Mucosa of stomach (tissue), 1 donor: ENCODE measurements around the gene C9orf85.

Source experiments
- H3K27me3 ChIP-seq: one replicate; pipeline ENCODE4 v1.7.0; 2013; ENCODE audit warnings: mild to moderate bottlenecking, low read length; ENCODE audit not compliant: control insufficient read depth, insufficient read depth
- H3K36me3 ChIP-seq: one replicate; pipeline ENCODE4 v1.7.0; 2013; ENCODE audit warnings: low read length; ENCODE audit not compliant: control insufficient read depth, insufficient read depth
- H3K4me1 ChIP-seq: one replicate; pipeline ENCODE4 v1.7.0; 2013; ENCODE audit warnings: mild to moderate bottlenecking, low read length; ENCODE audit not compliant: control insufficient read depth, insufficient read depth
- H3K4me3 ChIP-seq: one replicate; pipeline ENCODE4 v1.7.0; 2013; ENCODE audit warnings: low read length
- H3K9ac ChIP-seq: one replicate; pipeline ENCODE4 v1.7.0; 2013; ENCODE audit warnings: mild to moderate bottlenecking, low read length, moderate library complexity
- H3K9me3 ChIP-seq: one replicate; pipeline ENCODE4 v1.7.0; 2013; ENCODE audit warnings: mild to moderate bottlenecking, low read length, moderate library complexity; ENCODE audit not compliant: control insufficient read depth
- donor health status: Pancreatic carcinoma.

C9orf85 gene

DNA sequence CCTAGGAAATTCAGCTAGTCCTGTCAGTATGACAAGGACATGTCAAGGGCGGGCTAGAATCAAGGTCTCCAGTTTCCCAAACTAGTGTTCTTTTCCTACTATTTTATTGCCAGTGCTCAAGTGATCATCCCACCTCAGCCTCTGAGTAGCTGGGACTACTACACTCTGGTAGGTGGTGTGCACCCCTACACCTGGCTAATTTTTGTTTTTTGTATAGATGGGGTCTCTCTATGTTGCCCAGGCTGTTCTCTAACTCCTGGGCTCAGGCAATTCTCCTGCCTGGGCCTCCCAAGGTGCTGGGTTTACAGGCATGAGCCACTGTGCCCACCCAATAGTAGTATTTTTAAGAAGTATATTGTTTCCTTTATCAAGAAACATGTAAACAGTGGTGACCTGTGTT, 54.0 kb downstream of the C9orf85 start:
- Histone ChIP-seq H3K4me1 (peaks cover 23% of the 10 kb centered on the region), H3K36me3 (no peaks in the 10 kb centered on the region), H3K9ac (no peak overlapping the region), H3K27me3 (no peaks in the 10 kb centered on the region), H3K9me3 (no peaks in the 10 kb centered on the region), H3K4me3 (no peak overlapping the region)

DNA sequence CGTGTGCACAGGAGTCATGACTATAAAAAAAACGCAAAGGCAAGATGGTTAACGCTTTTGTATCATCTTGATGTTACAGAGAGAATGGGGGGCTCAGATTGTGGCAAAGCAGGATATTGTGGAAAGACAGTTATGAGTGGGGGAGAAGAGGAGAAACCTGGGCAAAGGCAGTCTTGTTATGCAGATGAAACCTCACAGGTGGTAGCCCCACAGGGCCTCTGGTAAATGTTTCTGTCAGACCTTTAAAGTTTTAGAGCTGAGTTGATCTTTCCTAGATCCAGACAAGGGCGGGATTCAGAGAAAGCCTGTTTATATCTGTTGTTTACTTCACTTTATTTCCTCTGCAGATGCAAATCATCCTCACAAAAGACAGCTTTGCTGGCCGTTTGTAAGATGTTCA, 55.2 kb downstream of the C9orf85 start:
- Histone ChIP-seq H3K36me3 (no peaks in the 10 kb centered on the region), H3K9ac (no peak overlapping the region), H3K27me3 (no peaks in the 10 kb centered on the region), H3K9me3 (no peaks in the 10 kb centered on the region), H3K4me3 (no peak overlapping the region), H3K4me1 (peaks cover 19% of the 10 kb centered on the region)

DNA sequence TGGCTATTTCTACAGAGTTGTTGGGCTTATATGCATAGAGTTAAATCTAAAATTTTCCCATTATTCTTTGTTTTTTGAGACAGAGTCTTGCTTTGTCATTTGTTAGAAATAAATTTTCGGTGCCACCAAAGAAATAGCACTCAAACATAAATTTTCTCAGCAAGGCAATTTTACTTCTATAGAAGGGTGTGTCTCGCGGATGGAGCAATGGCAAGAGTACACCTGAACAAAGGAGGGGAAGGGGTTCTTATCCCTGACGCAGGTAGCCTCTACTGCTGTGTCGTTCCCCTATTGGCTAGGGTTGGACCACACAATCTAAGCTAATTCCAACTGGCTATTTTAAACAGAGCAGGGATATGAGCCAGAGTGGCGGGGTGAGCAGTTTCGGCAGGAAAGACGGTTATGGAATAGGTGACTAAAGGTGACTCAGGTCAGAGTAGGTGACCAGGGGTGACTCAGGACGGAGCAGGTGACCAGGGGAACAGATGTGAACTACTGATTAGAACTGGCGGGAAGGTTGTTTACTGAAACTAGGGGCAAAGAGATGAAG, 57.2 kb downstream of the C9orf85 start:
- Histone ChIP-seq H3K9me3 (no peaks in the 10 kb centered on the region), H3K4me1 (peaks cover 5% of the 10 kb centered on the region), H3K4me3 (no peak overlapping the region)

DNA sequence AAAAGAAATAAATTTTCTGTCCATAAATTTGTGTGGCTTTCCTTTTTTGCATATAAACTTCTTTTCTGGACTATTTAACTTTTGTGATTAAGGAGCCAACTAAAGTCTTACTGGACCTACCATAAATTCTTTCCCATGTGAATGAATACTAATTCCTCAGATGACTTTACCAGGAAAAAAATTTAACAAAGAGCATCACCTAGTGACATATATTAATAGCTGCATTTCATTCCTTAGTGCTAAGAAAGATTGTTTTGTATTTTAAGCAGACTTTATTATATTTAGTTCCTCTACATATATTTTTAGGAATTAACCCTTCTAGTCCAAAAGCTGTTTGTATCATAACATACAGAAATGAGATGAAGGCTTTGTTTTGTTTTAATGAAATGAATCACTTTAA, 64.4 kb downstream of the C9orf85 start:
- Histone ChIP-seq H3K36me3 (no peaks in the 10 kb centered on the region), H3K4me3 (no peak overlapping the region), H3K4me1 (no peaks in the 10 kb centered on the region)

More for the DNA sequence above, 57.2 kb downstream of the C9orf85 start:
- H3K27me3 ChIP-seq = no peaks in the 10 kb centered on the region
- no peak overlapping the region for H3K9ac ChIP-seq
- no peaks in the 10 kb centered on the region for H3K36me3 ChIP-seq

DNA sequence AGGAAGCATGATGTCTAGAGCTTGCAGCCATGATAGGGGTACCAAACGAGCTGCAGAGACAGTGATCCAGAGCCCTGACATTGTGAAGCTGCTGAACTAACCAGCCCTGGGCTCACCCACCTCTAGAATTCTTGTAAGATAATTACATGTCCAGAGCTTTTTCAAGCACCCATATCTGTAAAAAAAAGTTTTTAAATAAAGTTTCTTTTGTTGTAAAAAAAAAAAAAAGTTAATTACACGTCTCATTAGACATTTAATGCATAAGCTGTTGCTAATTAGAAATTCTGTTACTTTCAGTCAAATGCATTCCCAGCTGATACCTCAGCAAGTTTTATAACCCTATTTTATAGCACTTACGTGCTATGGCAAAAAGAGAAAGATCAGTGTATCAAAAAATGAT, 65.6 kb downstream of the C9orf85 start:
- Histone ChIP-seq H3K4me1 (no peaks in the 10 kb centered on the region), H3K27me3 (no peaks in the 10 kb centered on the region), H3K4me3 (no peak overlapping the region), H3K36me3 (no peaks in the 10 kb centered on the region), H3K9ac (no peak overlapping the region), H3K9me3 (no peaks in the 10 kb centered on the region)

More for the DNA sequence above, 64.4 kb downstream of the C9orf85 start:
- no peak overlapping the region for H3K9ac ChIP-seq
- H3K9me3 ChIP-seq = no peaks in the 10 kb centered on the region
- no peaks in the 10 kb centered on the region for H3K27me3 ChIP-seq

DNA sequence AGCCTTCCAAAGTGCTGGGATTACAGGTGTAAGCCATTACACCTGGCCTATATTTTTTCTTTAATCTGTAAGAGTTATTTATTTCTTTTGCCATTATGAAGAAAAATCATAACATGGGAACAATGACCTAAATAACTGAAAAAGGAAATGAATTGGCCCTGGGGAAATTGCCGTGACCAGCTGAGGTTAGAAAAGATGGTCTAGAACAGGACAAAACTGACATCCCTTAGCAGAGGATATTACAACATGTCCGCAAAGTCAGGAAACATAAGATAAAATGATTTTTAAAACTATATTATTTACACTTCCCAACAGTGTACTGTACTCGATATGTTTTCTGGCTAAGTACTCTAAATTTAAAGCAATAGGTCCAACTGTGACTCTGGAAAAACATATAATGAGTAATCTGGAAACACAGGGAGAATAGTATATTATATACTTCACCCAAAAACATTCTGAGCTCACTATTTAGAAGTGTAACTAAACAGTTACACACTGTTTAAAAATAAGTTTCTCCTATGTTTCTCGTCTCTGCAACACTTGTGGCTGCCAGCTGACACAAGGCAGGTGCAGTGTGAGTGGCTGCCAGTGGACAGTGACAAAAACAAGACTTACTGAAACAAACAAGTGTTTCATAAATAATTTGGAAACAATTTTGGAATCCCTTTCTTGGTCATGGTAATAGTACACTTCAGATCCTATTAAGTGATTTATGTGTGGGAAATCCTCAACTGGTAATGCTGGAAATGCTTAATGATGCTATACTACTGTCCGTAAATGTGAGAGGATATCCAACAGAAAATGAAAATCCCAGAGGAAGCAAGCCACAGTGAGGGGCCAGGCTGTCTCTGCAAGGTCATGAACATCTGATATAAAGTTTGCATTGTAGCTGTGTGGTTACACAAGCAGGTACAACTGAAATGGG, 69.1 kb downstream of the C9orf85 start:
- H3K27me3 ChIP-seq = no peaks in the 10 kb centered on the region
- no peaks in the 10 kb centered on the region for H3K36me3 ChIP-seq
- H3K9me3 ChIP-seq = no peaks in the 10 kb centered on the region
- H3K9ac ChIP-seq = no peak overlapping the region
- no peaks in the 10 kb centered on the region for H3K4me1 ChIP-seq
- H3K4me3 ChIP-seq = no peak overlapping the region

DNA sequence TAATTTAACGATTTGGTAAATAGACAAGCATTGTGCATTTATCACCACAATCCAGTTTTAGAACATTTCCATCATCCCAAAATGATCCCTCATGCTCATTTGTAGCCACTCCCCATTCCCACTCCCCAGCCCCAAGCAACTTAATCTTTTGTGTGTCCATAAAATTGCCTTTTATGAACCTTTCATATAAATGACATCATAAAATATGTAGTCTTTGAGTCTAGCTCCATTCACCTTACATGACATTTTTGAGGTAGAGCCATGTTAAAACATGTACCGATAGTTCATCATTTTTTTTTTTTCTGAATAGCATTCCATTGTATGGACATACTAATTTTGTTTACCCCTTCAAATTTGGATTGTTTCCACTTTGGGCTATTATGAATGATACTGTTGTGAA, 70.5 kb downstream of the C9orf85 start:
- no peaks in the 10 kb centered on the region for H3K4me1 ChIP-seq
- no peaks in the 10 kb centered on the region for H3K27me3 ChIP-seq
- H3K9me3 ChIP-seq = no peaks in the 10 kb centered on the region
- no peak overlapping the region for H3K4me3 ChIP-seq
- no peak overlapping the region for H3K9ac ChIP-seq
- H3K36me3 ChIP-seq = no peaks in the 10 kb centered on the region

DNA sequence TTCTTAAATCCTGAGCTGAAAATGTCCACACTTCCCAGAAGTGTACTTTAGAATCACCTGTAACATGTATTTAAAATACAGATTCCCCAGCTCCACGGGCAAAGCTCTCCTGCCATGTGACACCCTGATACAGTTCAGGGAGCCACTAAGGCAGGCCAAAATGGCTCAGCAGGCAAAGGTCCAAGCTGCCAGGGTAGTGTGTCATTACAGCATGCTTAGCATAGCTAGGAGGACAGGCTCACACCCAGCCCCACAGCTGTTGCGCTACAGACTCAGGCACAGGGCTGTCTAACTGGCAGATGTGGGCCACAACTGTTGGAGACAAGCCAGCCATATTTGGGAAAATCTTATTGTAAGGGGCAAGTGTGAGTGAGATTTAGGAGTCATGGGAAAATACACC, 73.0 kb downstream of the C9orf85 start:
- Histone ChIP-seq H3K36me3 (no peaks in the 10 kb centered on the region), H3K4me1 (no peaks in the 10 kb centered on the region), H3K9ac (no peak overlapping the region), H3K4me3 (no peak overlapping the region), H3K27me3 (no peaks in the 10 kb centered on the region), H3K9me3 (no peaks in the 10 kb centered on the region)

DNA sequence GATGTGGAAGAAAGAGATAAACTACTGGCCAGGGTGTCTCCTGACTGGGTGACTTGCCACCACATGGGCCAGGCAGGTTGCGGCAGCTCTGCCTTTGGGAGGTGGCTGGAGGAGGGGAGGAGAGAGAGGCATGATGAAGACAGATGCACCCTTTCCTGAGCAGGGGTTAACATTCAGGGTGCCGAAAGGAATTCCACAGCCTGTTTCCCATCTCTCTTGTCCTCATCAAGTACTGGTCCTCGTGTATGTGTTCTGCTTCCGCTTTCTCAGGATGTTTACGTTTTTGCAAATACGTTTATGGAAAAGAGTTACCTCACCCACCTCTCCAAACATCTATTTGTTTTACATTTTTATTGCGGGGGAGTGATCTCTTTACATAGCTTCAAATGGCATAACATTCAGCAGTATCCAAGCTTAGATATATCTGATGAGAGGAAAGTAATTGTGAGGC, 73.4 kb downstream of the C9orf85 start:
- Histone ChIP-seq H3K27me3 (no peaks in the 10 kb centered on the region), H3K4me3 (no peak overlapping the region), H3K36me3 (no peaks in the 10 kb centered on the region), H3K9ac (no peak overlapping the region), H3K9me3 (no peaks in the 10 kb centered on the region), H3K4me1 (no peaks in the 10 kb centered on the region)

DNA sequence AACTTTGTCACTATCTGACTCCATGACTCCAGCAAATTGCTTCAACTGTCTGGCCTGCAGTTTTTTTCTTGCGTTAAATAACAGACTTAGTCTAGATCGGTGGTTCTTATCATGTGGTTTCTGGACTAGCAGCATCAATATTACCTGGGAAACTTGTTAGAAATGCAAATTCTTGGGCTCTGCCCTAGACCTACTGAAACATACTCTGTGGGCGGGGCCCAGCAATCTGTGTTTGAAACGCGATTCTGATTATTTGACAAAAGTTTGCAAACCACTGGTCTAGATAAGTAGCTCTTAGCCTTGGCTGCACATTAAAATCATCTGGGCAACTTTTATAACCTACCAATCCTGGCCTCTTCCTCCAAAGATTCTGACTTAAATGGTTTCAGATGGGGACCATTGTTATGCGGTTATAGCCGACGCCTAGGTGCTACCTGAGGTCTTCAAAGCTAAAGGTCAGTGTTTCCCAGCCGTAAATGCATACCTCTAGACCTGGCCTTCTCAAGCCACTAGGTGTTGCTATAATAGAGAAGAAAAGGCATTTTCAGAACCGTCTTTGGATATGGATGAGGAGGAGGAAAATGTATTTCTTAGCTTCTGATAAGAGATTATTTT, 74.0 kb downstream of the C9orf85 start:
- H3K4me1 ChIP-seq = no peaks in the 10 kb centered on the region

DNA sequence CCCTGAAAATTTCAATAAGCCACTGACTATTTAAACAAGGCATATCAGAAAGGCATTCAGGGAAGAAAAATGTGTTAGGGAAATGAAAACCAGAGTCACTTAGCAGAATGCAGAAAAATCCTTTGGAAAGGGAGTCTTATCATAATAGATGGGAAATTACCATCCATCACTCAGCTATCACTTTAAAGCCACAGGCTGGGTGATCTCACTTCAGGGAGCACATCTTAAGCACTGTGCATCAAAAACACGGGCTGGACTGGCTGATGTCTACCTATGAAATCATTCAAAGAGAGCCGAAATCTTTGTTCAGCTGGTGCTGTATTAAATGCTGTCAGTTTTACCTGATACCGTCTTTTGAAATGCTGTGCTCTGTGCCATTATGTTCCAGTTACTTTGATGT, 75.5 kb downstream of the C9orf85 start:
- no peak overlapping the region for H3K4me3 ChIP-seq
- H3K9me3 ChIP-seq = no peaks in the 10 kb centered on the region
- no peaks in the 10 kb centered on the region for H3K27me3 ChIP-seq
- no peaks in the 10 kb centered on the region for H3K36me3 ChIP-seq
- H3K9ac ChIP-seq = no peak overlapping the region
- no peaks in the 10 kb centered on the region for H3K4me1 ChIP-seq

More for the DNA sequence above, 74.0 kb downstream of the C9orf85 start:
- Histone ChIP-seq H3K9me3 (no peaks in the 10 kb centered on the region), H3K36me3 (no peaks in the 10 kb centered on the region), H3K27me3 (no peaks in the 10 kb centered on the region), H3K4me3 (no peak overlapping the region), H3K9ac (no peak overlapping the region)
